ENCODE measurements around the gene HIVEP2. TPM values are rescaled to one million over a fixed set of nuclear protein-coding genes. Genes with fewer than 3 reads are reported as not detected.

The HIVEP2 gene
- total RNA-seq, 3 donors from 2014 or later (not counting 1 experiment from before 2014, with no cell fraction given) = 14.6 to 21.6 (median 18.7) TPM

- DNase-seq = no peak
- H3K4me1 ChIP-seq (ENCODE audit: control insufficient read depth, insufficient read depth, low read length) = no peaks in the 10 kb centered on the region
- no peaks in the 10 kb centered on the region for H3K36me3 ChIP-seq (ENCODE audit: control insufficient read depth, insufficient read depth, low read length)
- no CpG with 5 or more reads among the region's 1 CpG for WGBS (ENCODE audit: insufficient coverage)
- Mint-ChIP-seq H3K9me3 (no peaks in the 10 kb centered on the region), H3K27me3 (ENCODE audit: low read depth in 2 of 2) (no peaks in the 10 kb centered on the region), H3K4me3 (no peak overlapping the region), H3K36me3 (no peaks in the 10 kb centered on the region), H3K4me1 (no peaks in the 10 kb centered on the region), H3K27ac (no peak overlapping the region)
- intact Hi-C loops (cut with micrococcal nuclease) = no loop called here
- no peak for ATAC-seq
- no peak overlapping the region for H3K27ac ChIP-seq (ENCODE audit: low read length)
- H3K9me3 ChIP-seq (ENCODE audit: control insufficient read depth, insufficient read depth, low read length) = no peaks in the 10 kb centered on the region
- H3K4me3 ChIP-seq (ENCODE audit: low read length) = no peak overlapping the region
- no peak for TF ChIP-seq CTCF (IDR thresholded peaks at IDR 0.05)
- H3K27me3 ChIP-seq (ENCODE audit: control insufficient read depth, insufficient read depth, low read length) = no peaks in the 10 kb centered on the region
Observed at GRCh38 chr6:142956726-142957125, 11.8 kb upstream of the HIVEP2 start.

GRCh38 chr6:142954844-142955243 is 9.9 kb upstream of the HIVEP2 start:
- TF ChIP-seq CTCF (IDR thresholded peaks at IDR 0.05) = no peak
- no peaks in the 10 kb centered on the region for H3K27me3 Mint-ChIP-seq (ENCODE audit: low read depth in 2 of 2)
- H3K36me3 Mint-ChIP-seq = no peaks in the 10 kb centered on the region
- ATAC-seq (no peak), DNase-seq (no peak)
- H3K9me3 ChIP-seq (ENCODE audit: control insufficient read depth, insufficient read depth, low read length) = no peaks in the 10 kb centered on the region
- H3K4me3 Mint-ChIP-seq = no peak overlapping the region
- H3K27ac ChIP-seq (ENCODE audit: low read length) = no peak overlapping the region
- whole genome bisulfite sequencing (ENCODE audit: insufficient coverage) = 84% methylated on average over 1 of the region's 2 CpGs
- no peaks in the 10 kb centered on the region for H3K36me3 ChIP-seq (ENCODE audit: control insufficient read depth, insufficient read depth, low read length)
- H3K4me1 Mint-ChIP-seq = no peaks in the 10 kb centered on the region
- no peaks in the 10 kb centered on the region for H3K9me3 Mint-ChIP-seq
- no peaks in the 10 kb centered on the region for H3K27me3 ChIP-seq (ENCODE audit: control insufficient read depth, insufficient read depth, low read length)
- intact Hi-C loops (cut with micrococcal nuclease) = no loop called here
- no peak overlapping the region for H3K27ac Mint-ChIP-seq
- H3K4me1 ChIP-seq (ENCODE audit: control insufficient read depth, insufficient read depth, low read length) = no peaks in the 10 kb centered on the region
- H3K4me3 ChIP-seq (ENCODE audit: low read length) = no peak overlapping the region

DNA sequence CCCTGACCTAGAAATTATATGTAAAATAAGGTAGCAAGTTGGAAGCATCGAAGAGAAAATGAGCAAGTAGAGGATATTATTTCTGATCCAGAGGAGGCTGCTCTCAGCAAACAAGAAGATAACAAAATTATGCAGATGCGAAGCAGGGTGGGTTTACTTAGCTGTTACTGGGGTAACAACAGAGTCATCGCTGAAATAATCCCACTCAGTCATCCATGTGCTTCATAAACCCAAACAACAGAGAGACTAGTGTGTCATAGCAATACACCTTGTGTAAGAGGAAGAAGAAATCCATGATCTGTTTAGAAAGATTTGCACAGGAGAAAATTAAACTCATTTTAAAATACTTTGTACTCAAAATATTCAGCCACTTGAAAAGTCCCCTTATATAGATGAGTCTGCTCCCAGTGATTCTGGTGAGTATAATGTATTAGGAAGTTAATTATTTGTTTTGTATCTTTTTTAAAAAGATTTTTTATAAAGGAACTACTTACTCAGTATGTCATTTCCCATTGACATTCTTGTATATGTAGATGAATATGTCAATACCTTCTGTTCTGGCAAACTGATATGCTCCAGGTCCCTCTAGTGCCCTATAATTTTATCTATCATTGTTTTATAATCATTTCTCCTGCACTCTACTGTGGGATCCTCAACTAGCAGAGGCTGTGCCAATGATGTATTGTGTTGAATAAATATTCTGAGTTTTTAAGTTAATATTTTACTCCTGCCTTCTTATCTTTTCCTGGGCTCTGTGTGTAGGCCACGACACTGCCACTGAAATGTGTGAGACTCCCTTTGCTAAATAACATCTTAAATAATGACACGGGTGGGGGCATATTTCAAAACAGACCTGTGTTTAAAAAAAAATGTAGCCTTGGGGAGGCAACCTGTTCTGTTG is 8.6 kb upstream of the HIVEP2 start:
- Mint-ChIP-seq H3K9me3 (no peaks in the 10 kb centered on the region), H3K36me3 (no peaks in the 10 kb centered on the region), H3K27me3 (ENCODE audit: low read depth in 2 of 2) (no peaks in the 10 kb centered on the region), H3K4me1 (no peaks in the 10 kb centered on the region), H3K27ac (no peak overlapping the region), H3K4me3 (no peak overlapping the region)
- Histone ChIP-seq H3K9me3 (ENCODE audit: control insufficient read depth, insufficient read depth, low read length) (no peaks in the 10 kb centered on the region), H3K36me3 (ENCODE audit: control insufficient read depth, insufficient read depth, low read length) (no peaks in the 10 kb centered on the region), H3K27me3 (ENCODE audit: control insufficient read depth, insufficient read depth, low read length) (no peaks in the 10 kb centered on the region), H3K4me3 (ENCODE audit: low read length) (no peak overlapping the region), H3K27ac (ENCODE audit: low read length) (no peak overlapping the region), H3K4me1 (ENCODE audit: control insufficient read depth, insufficient read depth, low read length) (no peaks in the 10 kb centered on the region)
- 97% methylated on average over 4 of the region's 5 CpGs for whole genome bisulfite sequencing (ENCODE audit: insufficient coverage)
- peak in 2 of 3 donors; percentile 57 to 64 for ATAC-seq
- TF ChIP-seq CTCF (IDR thresholded peaks at IDR 0.05) = no peak
- DNase-seq = peak in 1 of 2 donors; percentile 58
- intact Hi-C loops (cut with micrococcal nuclease) = no loop called here

Measured in natural killer cell (primary cell).